ENCODE results near the gene RAB11FIP2. TPM values are rescaled to one million over a fixed set of nuclear protein-coding genes. Genes with fewer than 3 reads are reported as not detected.

RAB11FIP2 gene
- total RNA-seq, 1 donor from 2014 or later, result 17.4 TPM

GRCh38 chr10:117968354-117969182 lies 78.2 kb downstream of the RAB11FIP2 start:
- FAIRE-seq (no peak), DNase-seq (ENCODE audit: low read depth) (no peak)
- no peak overlapping the region for H3K4me2 ChIP-seq (ENCODE audit: low read length)

GRCh38 chr10:117967149-117967650 lies 79.5 kb downstream of the RAB11FIP2 start:
- no peak overlapping the region for H3K27ac Mint-ChIP-seq (ENCODE audit: unreplicated experiment)
- TF ChIP-seq EZH2 (IDR thresholded peaks at IDR 0.05; ENCODE audit: insufficient read depth, low read length), result no peak
- no peak for TF ChIP-seq CTCF (IDR thresholded peaks at IDR 0.05; ENCODE audit: insufficient read depth, low read depth, low read length)

More at GRCh38 chr10:117968354-117969182, 78.2 kb downstream of the RAB11FIP2 start:
- TF ChIP-seq CTCF (IDR thresholded peaks at IDR 0.05; ENCODE audit: insufficient read depth, low read depth, low read length) (no peak), EZH2 (IDR thresholded peaks at IDR 0.05; ENCODE audit: insufficient read depth, low read length) (no peak)
- H3K9me3 ChIP-seq (ENCODE audit: insufficient read depth, low read depth, low read length), result no peaks in the 10 kb centered on the region
- no peaks in the 10 kb centered on the region for H3K27me3 ChIP-seq (ENCODE audit: insufficient read depth, low read length)
- no peaks in the 10 kb centered on the region for H3K36me3 Mint-ChIP-seq (ENCODE audit: low read depth, unreplicated experiment)
- H3K4me3 Mint-ChIP-seq (ENCODE audit: unreplicated experiment), result no peak overlapping the region
- H3K36me3 ChIP-seq (ENCODE audit: insufficient read depth, low read length), result no peaks in the 10 kb centered on the region
- H3K27me3 Mint-ChIP-seq (ENCODE audit: low read depth, unreplicated experiment), result peaks cover 4% of the 10 kb centered on the region
- peaks cover 5% of the 10 kb centered on the region for H3K4me1 Mint-ChIP-seq (ENCODE audit: low read depth, unreplicated experiment)
- H3K9me3 Mint-ChIP-seq (ENCODE audit: unreplicated experiment), result no peaks in the 10 kb centered on the region
- no peaks in the 10 kb centered on the region for H3K4me1 ChIP-seq (ENCODE audit: insufficient read depth, low read length)
- H3K27ac Mint-ChIP-seq (ENCODE audit: unreplicated experiment), result no peak overlapping the region
- H3K79me2 ChIP-seq (ENCODE audit: insufficient read depth, low read length), result no peaks in the 10 kb centered on the region
- no peak overlapping the region for H3K4me3 ChIP-seq (ENCODE audit: insufficient read depth, low read depth, low read length)
- no peak overlapping the region for H2AFZ ChIP-seq (ENCODE audit: low read depth, low read length)
- no peaks in the 10 kb centered on the region for H4K20me1 ChIP-seq (ENCODE audit: insufficient read depth, low read length)
- no peak overlapping the region for H3K9ac ChIP-seq (ENCODE audit: low read length)
- no peak overlapping the region for H3K27ac ChIP-seq (ENCODE audit: low read depth, low read length)

GRCh38 chr10:117965984-117966383 lies 80.8 kb downstream of the RAB11FIP2 start:
- Histone ChIP-seq H4K20me1 (ENCODE audit: insufficient read depth, low read length) (no peaks in the 10 kb centered on the region), H3K27ac (ENCODE audit: low read depth, low read length) (no peak overlapping the region), H3K4me2 (ENCODE audit: low read length) (no peak overlapping the region), H3K9ac (ENCODE audit: low read length) (no peak overlapping the region), H3K9me3 (ENCODE audit: insufficient read depth, low read depth, low read length) (no peaks in the 10 kb centered on the region), H3K27me3 (ENCODE audit: insufficient read depth, low read length) (no peaks in the 10 kb centered on the region), H3K79me2 (ENCODE audit: insufficient read depth, low read length) (no peaks in the 10 kb centered on the region), H2AFZ (ENCODE audit: low read depth, low read length) (no peak overlapping the region), H3K36me3 (ENCODE audit: insufficient read depth, low read length) (no peaks in the 10 kb centered on the region), H3K4me1 (ENCODE audit: insufficient read depth, low read length) (no peaks in the 10 kb centered on the region), H3K4me3 (ENCODE audit: insufficient read depth, low read depth, low read length) (no peak overlapping the region)
- H3K27ac Mint-ChIP-seq (ENCODE audit: unreplicated experiment), result no peak overlapping the region
- no peak for TF ChIP-seq EZH2 (IDR thresholded peaks at IDR 0.05; ENCODE audit: insufficient read depth, low read length)
- TF ChIP-seq CTCF (IDR thresholded peaks at IDR 0.05; ENCODE audit: insufficient read depth, low read depth, low read length), result no peak
- H3K4me3 Mint-ChIP-seq (ENCODE audit: unreplicated experiment), result no peak overlapping the region
- H3K9me3 Mint-ChIP-seq (ENCODE audit: unreplicated experiment), result no peaks in the 10 kb centered on the region
- no peak for FAIRE-seq
- H3K4me1 Mint-ChIP-seq (ENCODE audit: low read depth, unreplicated experiment), result peaks cover 5% of the 10 kb centered on the region
- no peak for DNase-seq (ENCODE audit: low read depth)
- peaks cover 4% of the 10 kb centered on the region for H3K27me3 Mint-ChIP-seq (ENCODE audit: low read depth, unreplicated experiment)
- no peaks in the 10 kb centered on the region for H3K36me3 Mint-ChIP-seq (ENCODE audit: low read depth, unreplicated experiment)

More at GRCh38 chr10:117967149-117967650, 79.5 kb downstream of the RAB11FIP2 start:
- no peaks in the 10 kb centered on the region for H3K36me3 Mint-ChIP-seq (ENCODE audit: low read depth, unreplicated experiment)
- H3K4me1 Mint-ChIP-seq (ENCODE audit: low read depth, unreplicated experiment), result peaks cover 5% of the 10 kb centered on the region
- Histone ChIP-seq H3K27ac (ENCODE audit: low read depth, low read length) (no peak overlapping the region), H3K4me3 (ENCODE audit: insufficient read depth, low read depth, low read length) (no peak overlapping the region), H3K4me2 (ENCODE audit: low read length) (no peak overlapping the region), H3K36me3 (ENCODE audit: insufficient read depth, low read length) (no peaks in the 10 kb centered on the region), H3K4me1 (ENCODE audit: insufficient read depth, low read length) (no peaks in the 10 kb centered on the region), H3K9ac (ENCODE audit: low read length) (no peak overlapping the region), H3K27me3 (ENCODE audit: insufficient read depth, low read length) (no peaks in the 10 kb centered on the region), H3K9me3 (ENCODE audit: insufficient read depth, low read depth, low read length) (no peaks in the 10 kb centered on the region), H3K79me2 (ENCODE audit: insufficient read depth, low read length) (no peaks in the 10 kb centered on the region), H2AFZ (ENCODE audit: low read depth, low read length) (no peak overlapping the region), H4K20me1 (ENCODE audit: insufficient read depth, low read length) (no peaks in the 10 kb centered on the region)
- H3K27me3 Mint-ChIP-seq (ENCODE audit: low read depth, unreplicated experiment), result peaks cover 4% of the 10 kb centered on the region
- FAIRE-seq (no peak), DNase-seq (ENCODE audit: low read depth) (no peak)
- H3K9me3 Mint-ChIP-seq (ENCODE audit: unreplicated experiment), result no peaks in the 10 kb centered on the region
- H3K4me3 Mint-ChIP-seq (ENCODE audit: unreplicated experiment), result no peak overlapping the region

Data from astrocyte (in vitro differentiated cells and primary cell).